Keratinocyte (primary cell): ENCODE data around the gene ERC2. TPM values are rescaled to one million over a fixed set of nuclear protein-coding genes. Genes with fewer than 3 reads are reported as not detected.

Source experiments
- DNase-seq: peaks from one replicate; pipeline ENCODE4 v3.0.0-alpha.2; 2011; ENCODE audit warnings: low read depth, missing footprints, low spot score
- FAIRE-seq: peaks from 2 replicates; lab custom pipeline; 2011; peaks lifted over from hg19 to GRCh38; lab: Jason Lieb, UNC
- H2AFZ ChIP-seq: 2 replicates; pipeline ENCODE4 v1.6.0; 2012; ENCODE audit warnings: low read length, control low read depth, inconsistent platforms; ENCODE audit not compliant: control insufficient read depth
- H3K27ac ChIP-seq: 2 replicates; pipeline ENCODE4 v1.5.1; 2011; ENCODE audit warnings: low read length; ENCODE audit not compliant: control insufficient read depth, insufficient read depth
- H3K27me3 ChIP-seq: 3 replicates; pipeline ENCODE4 v1.6.0; 2011; ENCODE audit warnings: low read length; ENCODE audit not compliant: control insufficient read depth, insufficient read depth; ENCODE audit errors: extremely low read depth
- H3K36me3 ChIP-seq, 2 experiments: 2 replicates in 1 of 2; 3 replicates in 1 of 2; pipeline ENCODE4 v1.5.1; 2011; ENCODE audit warnings: low read length in 2 of 2, mild to moderate bottlenecking in 1 of 2; ENCODE audit not compliant: control insufficient read depth in 2 of 2, insufficient read depth in 2 of 2; ENCODE audit errors: extremely low read depth in 1 of 2
- H3K4me1 ChIP-seq: 3 replicates; pipeline ENCODE4 v1.5.1; 2011; ENCODE audit warnings: low read length; ENCODE audit not compliant: control insufficient read depth, insufficient read depth; ENCODE audit errors: extremely low read depth
- H3K4me2 ChIP-seq: 3 replicates; pipeline ENCODE4 v1.6.0; 2011; ENCODE audit warnings: low read depth, low read length; ENCODE audit not compliant: control insufficient read depth, insufficient read depth; ENCODE audit errors: extremely low read depth
- H3K4me3 ChIP-seq, 3 experiments: fragments of 200-600 bp in 1 of 3; sonication (generic) in 1 of 3; 2 replicates in 2 of 3; 3 replicates in 1 of 3; pipeline ENCODE4 v1.5.1; 2011 to 2016; ENCODE audit warnings: low read length in 3 of 3, mild to moderate bottlenecking in 3 of 3, control low read depth in 2 of 3, inconsistent platforms in 1 of 3, low read depth in 1 of 3, mixed read lengths in 1 of 3, mixed run types in 1 of 3, moderate library complexity in 1 of 3; ENCODE audit not compliant: control insufficient read depth in 2 of 3, insufficient read depth in 2 of 3; ENCODE audit errors: extremely low read depth in 1 of 3
- H3K79me2 ChIP-seq: 2 replicates; pipeline ENCODE4 v1.6.0; 2012; ENCODE audit warnings: low read length; ENCODE audit not compliant: control insufficient read depth, insufficient read depth
- H3K9ac ChIP-seq: 3 replicates; pipeline ENCODE4 v1.6.0; 2011; ENCODE audit warnings: low read length; ENCODE audit not compliant: control insufficient read depth, insufficient read depth; ENCODE audit errors: extremely low read depth
- H3K9me1 ChIP-seq: 3 replicates; pipeline ENCODE4 v1.6.0; 2011; ENCODE audit warnings: low read length; ENCODE audit not compliant: control insufficient read depth, insufficient read depth; ENCODE audit errors: extremely low read depth
- H3K9me3 ChIP-seq: 2 replicates; pipeline ENCODE4 v1.5.1; 2012; ENCODE audit warnings: low read depth, low read length; ENCODE audit not compliant: control insufficient read depth
- H4K20me1 ChIP-seq: 3 replicates; pipeline ENCODE4 v1.6.0; 2011; ENCODE audit warnings: low read length; ENCODE audit not compliant: control insufficient read depth, insufficient read depth; ENCODE audit errors: extremely low read depth
- EZH2 ChIP-seq: IDR thresholded peaks from one replicate; pipeline ENCODE4 v1.6.1; 2012; ENCODE audit warnings: inconsistent platforms, mild to moderate bottlenecking, low read length, moderate library complexity
- dilution Hi-C: fragments of 300-500 bp; cut with MboI; formaldehyde crosslinking; loops from one replicate; pipeline ENCODE4 v1.7.0; 2020; ENCODE audit warnings: low sequenced_read_pairs; ENCODE audit not compliant: extremely low pct_ligation_motif_present
- polyA plus RNA-seq, 5 experiments: library from polyadenylated mRNA; depleted of rRNA in 3 of 5; stranded (reverse) in 3 of 5; stranded (forward) in 1 of 5; unstranded in 1 of 5; fragments of >200 nt; gene quantifications; 1 replicate in 1 of 5; 2 replicates in 3 of 5; 3 replicates in 1 of 5; pipeline versions ENCODE4 v1.2.1 to v1.2.3, GENCODE V29; 2011 to 2012; ENCODE audit warnings: missing spikeins in 2 of 5, low read depth in 1 of 5, low replicate concordance in 1 of 5
- TF ChIP-seq, protein P1 (sequence below), 3 experiments: IDR thresholded peaks in 1 of 3; conservative IDR thresholded peaks in 1 of 3; optimal IDR thresholded peaks in 1 of 3; 2 replicates in 2 of 3; 3 replicates in 1 of 3; pipeline versions ENCODE3 to v1.5.1; 2011; ENCODE audit warnings: low read length in 3 of 3, mild to moderate bottlenecking in 3 of 3, moderate library complexity in 2 of 3, control low read depth in 1 of 3, inconsistent platforms in 1 of 3; ENCODE audit not compliant: insufficient read depth in 2 of 3; ENCODE audit errors: extremely low read depth in 1 of 3

ERC2 gene
- polyA plus RNA-seq, 1 donor (not counting 4 experiments of a cell fraction or from before 2014, with no cell fraction given), result 0.08 TPM

DNA sequence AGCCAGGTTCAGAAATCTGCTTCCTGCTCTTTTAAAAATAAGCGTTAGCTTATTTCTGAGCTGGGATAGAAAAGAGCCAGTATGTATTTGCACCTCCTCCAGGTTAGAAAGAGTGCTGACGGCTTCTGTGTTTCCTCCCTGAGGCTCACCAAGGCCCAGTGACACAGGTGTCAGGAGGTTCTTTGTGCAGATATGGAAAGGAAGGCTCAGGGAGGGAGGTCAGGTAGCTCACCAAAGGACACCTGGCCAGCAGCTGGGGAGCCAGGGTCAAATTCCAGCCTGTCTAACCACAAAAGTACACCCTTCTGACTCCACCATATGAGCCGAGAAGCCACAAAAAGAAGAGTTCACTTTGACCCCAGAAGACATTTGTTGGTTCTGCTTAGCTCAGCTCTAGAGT lies 780.1 kb downstream of the ERC2 start:
- Histone ChIP-seq H3K27me3 (peaks cover 2% of the 10 kb centered on the region), H3K79me2 (no peaks in the 10 kb centered on the region), H3K27ac (no peak overlapping the region), H4K20me1 (no peaks in the 10 kb centered on the region), H2AFZ (no peak overlapping the region), H3K4me1 (no peaks in the 10 kb centered on the region), H3K9ac (no peak overlapping the region), H3K4me3 (no peak overlapping the region), H3K9me1 (no peaks in the 10 kb centered on the region), H3K4me2 (no peak overlapping the region), H3K9me3 (no peaks in the 10 kb centered on the region), H3K36me3 (no peaks in the 10 kb centered on the region)
- DNase-seq, result no peak
- dilution Hi-C loops, result no loop called here
- TF ChIP-seq, protein P1, sequence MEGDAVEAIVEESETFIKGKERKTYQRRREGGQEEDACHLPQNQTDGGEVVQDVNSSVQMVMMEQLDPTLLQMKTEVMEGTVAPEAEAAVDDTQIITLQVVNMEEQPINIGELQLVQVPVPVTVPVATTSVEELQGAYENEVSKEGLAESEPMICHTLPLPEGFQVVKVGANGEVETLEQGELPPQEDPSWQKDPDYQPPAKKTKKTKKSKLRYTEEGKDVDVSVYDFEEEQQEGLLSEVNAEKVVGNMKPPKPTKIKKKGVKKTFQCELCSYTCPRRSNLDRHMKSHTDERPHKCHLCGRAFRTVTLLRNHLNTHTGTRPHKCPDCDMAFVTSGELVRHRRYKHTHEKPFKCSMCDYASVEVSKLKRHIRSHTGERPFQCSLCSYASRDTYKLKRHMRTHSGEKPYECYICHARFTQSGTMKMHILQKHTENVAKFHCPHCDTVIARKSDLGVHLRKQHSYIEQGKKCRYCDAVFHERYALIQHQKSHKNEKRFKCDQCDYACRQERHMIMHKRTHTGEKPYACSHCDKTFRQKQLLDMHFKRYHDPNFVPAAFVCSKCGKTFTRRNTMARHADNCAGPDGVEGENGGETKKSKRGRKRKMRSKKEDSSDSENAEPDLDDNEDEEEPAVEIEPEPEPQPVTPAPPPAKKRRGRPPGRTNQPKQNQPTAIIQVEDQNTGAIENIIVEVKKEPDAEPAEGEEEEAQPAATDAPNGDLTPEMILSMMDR (optimal IDR thresholded peaks at IDR 0.05 in 1 of 3, IDR thresholded peaks at IDR 0.05 in 1 of 3, conservative IDR thresholded peaks at IDR 0.05 in 1 of 3; ENCODE audit: extremely low read depth in 1 of 3, insufficient read depth in 2 of 3, low read length in 3 of 3), result no peak
- no peak for TF ChIP-seq EZH2
- no peak for FAIRE-seq

- Histone ChIP-seq H3K9me1 (no peaks in the 10 kb centered on the region), H3K4me2 (no peak overlapping the region), H2AFZ (no peak overlapping the region), H3K9ac (no peak overlapping the region), H4K20me1 (no peaks in the 10 kb centered on the region), H3K36me3 (no peaks in the 10 kb centered on the region), H3K27ac (no peak overlapping the region), H3K9me3 (no peaks in the 10 kb centered on the region), H3K79me2 (no peaks in the 10 kb centered on the region), H3K4me3 (no peak overlapping the region), H3K4me1 (no peaks in the 10 kb centered on the region), H3K27me3 (peaks cover 2% of the 10 kb centered on the region)
- DNase-seq (no peak), FAIRE-seq (no peak)
- dilution Hi-C loops, result no loop called here
- TF ChIP-seq, protein P1 (optimal IDR thresholded peaks at IDR 0.05 in 1 of 3, IDR thresholded peaks at IDR 0.05 in 1 of 3, conservative IDR thresholded peaks at IDR 0.05 in 1 of 3; ENCODE audit: extremely low read depth in 1 of 3, insufficient read depth in 2 of 3, low read length in 3 of 3), result no peak
- no peak for TF ChIP-seq EZH2
Measured at GRCh38 chr3:55687526-55687925, 780.7 kb downstream of the ERC2 start.
